Measurements from ENCODE around the gene FGF19. TPM values are rescaled to one million over a fixed set of nuclear protein-coding genes. Genes with fewer than 3 reads are reported as not detected.

FGF19 gene
- total RNA-seq, 1 experiment from 2014 or later = 0.69 TPM

DNA sequence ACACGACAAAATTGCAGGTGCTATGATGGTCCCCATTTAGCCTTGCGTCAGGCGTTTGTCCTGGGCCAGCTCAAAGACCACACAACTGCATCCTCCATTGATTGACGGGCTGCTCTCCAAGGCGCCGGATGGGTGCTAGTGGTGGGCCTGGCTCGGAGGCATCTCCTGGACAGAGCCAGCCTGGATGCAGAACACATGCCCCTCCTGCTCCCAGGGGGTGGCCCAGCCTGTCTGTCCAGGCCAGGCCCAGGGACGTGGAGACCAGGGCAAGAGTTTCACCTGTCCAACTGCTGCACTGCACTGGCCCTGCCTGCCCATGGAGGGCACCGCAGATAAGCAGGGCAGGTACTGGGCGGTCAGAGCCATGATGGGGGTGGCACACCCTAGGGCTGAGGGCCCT lies 23.4 kb upstream of the FGF19 start:
- no peak overlapping the region for H3K4me3 ChIP-seq (ENCODE audit: low read depth, low read length, poor library complexity, severe bottlenecking)
- intact Hi-C loops (cut with micrococcal nuclease; ENCODE audit: unreplicated experiment) = no loop called here
- ChIA-PET CTCF (interaction anchor here (1.2 kb wide), 1 partner anchor 74 kb away, joined by 5 read pairs; no protein-coding TSS in a partner anchor), POLR2A (ENCODE audit: low non-redundant PET) (no interaction called here)
- TF ChIP-seq, protein P1, sequence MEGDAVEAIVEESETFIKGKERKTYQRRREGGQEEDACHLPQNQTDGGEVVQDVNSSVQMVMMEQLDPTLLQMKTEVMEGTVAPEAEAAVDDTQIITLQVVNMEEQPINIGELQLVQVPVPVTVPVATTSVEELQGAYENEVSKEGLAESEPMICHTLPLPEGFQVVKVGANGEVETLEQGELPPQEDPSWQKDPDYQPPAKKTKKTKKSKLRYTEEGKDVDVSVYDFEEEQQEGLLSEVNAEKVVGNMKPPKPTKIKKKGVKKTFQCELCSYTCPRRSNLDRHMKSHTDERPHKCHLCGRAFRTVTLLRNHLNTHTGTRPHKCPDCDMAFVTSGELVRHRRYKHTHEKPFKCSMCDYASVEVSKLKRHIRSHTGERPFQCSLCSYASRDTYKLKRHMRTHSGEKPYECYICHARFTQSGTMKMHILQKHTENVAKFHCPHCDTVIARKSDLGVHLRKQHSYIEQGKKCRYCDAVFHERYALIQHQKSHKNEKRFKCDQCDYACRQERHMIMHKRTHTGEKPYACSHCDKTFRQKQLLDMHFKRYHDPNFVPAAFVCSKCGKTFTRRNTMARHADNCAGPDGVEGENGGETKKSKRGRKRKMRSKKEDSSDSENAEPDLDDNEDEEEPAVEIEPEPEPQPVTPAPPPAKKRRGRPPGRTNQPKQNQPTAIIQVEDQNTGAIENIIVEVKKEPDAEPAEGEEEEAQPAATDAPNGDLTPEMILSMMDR (conservative IDR thresholded peaks at IDR 0.05; ENCODE audit: low read depth, low read length) = no peak
- TF ChIP-seq EZH2 (IDR thresholded peaks at IDR 0.05; ENCODE audit: borderline replicate concordance, low read depth, low read length, poor library complexity, severe bottlenecking) = no peak
- H3K36me3 ChIP-seq (ENCODE audit: insufficient read depth, low read length, poor library complexity, severe bottlenecking) = no peaks in the 10 kb centered on the region
- no peaks in the 10 kb centered on the region for H3K4me1 ChIP-seq (ENCODE audit: insufficient read depth, low read length, poor library complexity, severe bottlenecking)
- peaks cover 7% of the 10 kb centered on the region for H3K27me3 ChIP-seq (replicated peaks; ENCODE audit: insufficient read depth, low read depth, low read length, poor library complexity)
- no peak for DNase-seq (ENCODE audit: low spot score)
- no peak overlapping the region for H3K27ac ChIP-seq (ENCODE audit: low read depth, low read length, poor library complexity, severe bottlenecking)
- H3K9me3 ChIP-seq (ENCODE audit: low read depth, low read length, poor library complexity, severe bottlenecking) = no peaks in the 10 kb centered on the region
- no TSS peak for BruUV-seq (replicated peaks)

DNA sequence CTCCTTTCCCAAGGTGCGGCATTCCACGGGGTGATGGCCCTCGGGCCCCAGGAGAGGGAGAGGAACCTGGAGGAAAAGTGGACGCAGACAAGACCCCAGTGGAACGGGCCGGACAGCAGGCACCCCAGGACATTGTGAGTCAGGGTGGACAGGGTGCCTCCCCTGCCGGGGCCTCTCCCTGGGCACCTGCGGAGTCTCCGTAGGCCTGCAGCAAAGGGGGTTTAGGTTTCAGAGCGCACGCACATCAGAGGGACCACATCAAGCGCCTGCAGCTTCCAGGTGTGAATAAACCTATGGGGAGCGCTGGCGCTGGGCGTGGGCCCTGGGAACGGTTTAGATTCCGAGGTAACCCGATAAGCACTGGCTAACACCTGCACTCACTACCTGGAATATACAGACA lies 22.7 kb upstream of the FGF19 start:
- no peak overlapping the region for H3K27ac ChIP-seq (ENCODE audit: low read depth, low read length, poor library complexity, severe bottlenecking)
- no peaks in the 10 kb centered on the region for H3K9me3 ChIP-seq (ENCODE audit: low read depth, low read length, poor library complexity, severe bottlenecking)
- TF ChIP-seq EZH2 (IDR thresholded peaks at IDR 0.05; ENCODE audit: borderline replicate concordance, low read depth, low read length, poor library complexity, severe bottlenecking) = no peak
- TF ChIP-seq, protein P1 (conservative IDR thresholded peaks at IDR 0.05; ENCODE audit: low read depth, low read length) = no peak
- POLR2A ChIA-PET (ENCODE audit: low non-redundant PET) = no interaction called here
- H3K27me3 ChIP-seq (replicated peaks; ENCODE audit: insufficient read depth, low read depth, low read length, poor library complexity) = peaks cover 7% of the 10 kb centered on the region
- no peak for DNase-seq (ENCODE audit: low spot score)
- H3K36me3 ChIP-seq (ENCODE audit: insufficient read depth, low read length, poor library complexity, severe bottlenecking) = no peaks in the 10 kb centered on the region
- no peak overlapping the region for H3K4me3 ChIP-seq (ENCODE audit: low read depth, low read length, poor library complexity, severe bottlenecking)
- CTCF ChIA-PET = interaction anchor here (0.6 kb wide), 1 partner anchor 1932 kb away, joined by 3 read pairs; no protein-coding TSS in a partner anchor
- BruUV-seq (replicated peaks) = no TSS peak
- intact Hi-C loops (cut with micrococcal nuclease; ENCODE audit: unreplicated experiment) = no loop called here
- H3K4me1 ChIP-seq (ENCODE audit: insufficient read depth, low read length, poor library complexity, severe bottlenecking) = no peaks in the 10 kb centered on the region

DNA sequence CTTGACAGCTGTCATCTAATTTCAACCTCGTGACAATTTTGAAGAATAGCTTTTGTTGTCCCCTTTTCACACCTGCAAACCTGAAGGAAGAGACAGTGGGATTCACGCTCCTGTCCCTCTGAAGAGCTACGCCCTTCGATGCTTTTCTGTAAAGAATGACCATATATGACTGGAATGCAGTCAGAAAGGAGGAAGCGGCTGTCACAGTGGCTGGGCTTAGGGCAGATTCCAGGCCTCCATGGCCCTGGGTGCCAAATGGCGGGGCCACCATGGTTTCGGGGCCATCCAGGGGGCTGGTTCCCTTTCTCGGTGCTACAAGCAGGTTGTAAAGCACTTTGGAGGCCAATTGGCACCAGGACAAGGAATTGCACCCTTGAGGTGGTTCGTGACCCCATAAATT lies 22.2 kb upstream of the FGF19 start:
- intact Hi-C loops (cut with micrococcal nuclease; ENCODE audit: unreplicated experiment) = no loop called here
- no peaks in the 10 kb centered on the region for H3K9me3 ChIP-seq (ENCODE audit: low read depth, low read length, poor library complexity, severe bottlenecking)
- no TSS peak for BruUV-seq (replicated peaks)
- ChIA-PET POLR2A (ENCODE audit: low non-redundant PET) (no interaction called here), CTCF (no interaction called here)
- no peaks in the 10 kb centered on the region for H3K4me1 ChIP-seq (ENCODE audit: insufficient read depth, low read length, poor library complexity, severe bottlenecking)
- no peak overlapping the region for H3K4me3 ChIP-seq (ENCODE audit: low read depth, low read length, poor library complexity, severe bottlenecking)
- no peak for DNase-seq (ENCODE audit: low spot score)
- no peak overlapping the region for H3K27ac ChIP-seq (ENCODE audit: low read depth, low read length, poor library complexity, severe bottlenecking)
- H3K27me3 ChIP-seq (replicated peaks; ENCODE audit: insufficient read depth, low read depth, low read length, poor library complexity) = peaks cover 7% of the 10 kb centered on the region
- TF ChIP-seq, protein P1 (conservative IDR thresholded peaks at IDR 0.05; ENCODE audit: low read depth, low read length) = no peak
- no peak for TF ChIP-seq EZH2 (IDR thresholded peaks at IDR 0.05; ENCODE audit: borderline replicate concordance, low read depth, low read length, poor library complexity, severe bottlenecking)
- H3K36me3 ChIP-seq (ENCODE audit: insufficient read depth, low read length, poor library complexity, severe bottlenecking) = no peaks in the 10 kb centered on the region
